GM18508 (cell line): ENCODE results near the gene NFATC2.

Experiments
- ATAC-seq: cut with Tn5 transposase; IDR thresholded peaks from one replicate; pipeline ENCODE4 v1.9.1; 2021; ENCODE audit warnings: moderate number of reproducible peaks; ENCODE audit not compliant: insufficient read depth, unreplicated experiment

The NFATC2 gene

GRCh38 chr20:51401496-51401895, 141.0 kb downstream of the NFATC2 start:
- no peak for ATAC-seq

GRCh38 chr20:51400051-51400926, 142.2 kb downstream of the NFATC2 start:
- peak; percentile 47 for ATAC-seq

- ATAC-seq = no peak
These were observed 143.3 kb downstream of the NFATC2 start for GRCh38 chr20:51399006-51399890.

GRCh38 chr20:51398552-51398951, 144.0 kb downstream of the NFATC2 start:
- ATAC-seq = no peak

- ATAC-seq = no peak
These were observed 144.4 kb downstream of the NFATC2 start for GRCh38 chr20:51398083-51398482.

GRCh38 chr20:51397137-51397536, 145.4 kb downstream of the NFATC2 start:
- no peak for ATAC-seq

GRCh38 chr20:51396365-51396909, 146.1 kb downstream of the NFATC2 start:
- no peak for ATAC-seq

- no peak for ATAC-seq
These were observed 147.8 kb downstream of the NFATC2 start for GRCh38 chr20:51394706-51395105.

GRCh38 chr20:51393571-51393970, 148.9 kb downstream of the NFATC2 start:
- no peak for ATAC-seq

- no peak for ATAC-seq
These were observed 149.8 kb downstream of the NFATC2 start for GRCh38 chr20:51392614-51393186.

GRCh38 chr20:51391926-51392325, 150.6 kb downstream of the NFATC2 start:
- no peak for ATAC-seq

GRCh38 chr20:51389543-51390264, 152.8 kb downstream of the NFATC2 start:
- no peak for ATAC-seq

GRCh38 chr20:51388756-51389542, 153.6 kb downstream of the NFATC2 start:
- ATAC-seq = no peak

- ATAC-seq = no peak
These were observed 154.3 kb downstream of the NFATC2 start for GRCh38 chr20:51388227-51388626.

- ATAC-seq = no peak
These were observed 155.2 kb downstream of the NFATC2 start for GRCh38 chr20:51387125-51387875.

- no peak for ATAC-seq
These were observed 155.9 kb downstream of the NFATC2 start for GRCh38 chr20:51386586-51386985.

GRCh38 chr20:51385646-51386530, 156.6 kb downstream of the NFATC2 start:
- no peak for ATAC-seq
